Measurements from ENCODE around the gene MMP23B.
A peak's percentile ranks its signal among the peaks of the same experiment; 100 is the strongest.

The MMP23B gene

GRCh38 chr1:1599935-1600860 is 31.8 kb upstream of the MMP23B start, which contains the start of gene FNDC10:
TSS of gene FNDC10 (minus strand) at chr1:1600135. CDS start at chr1:1600015, 120 bp downstream.
- Histone ChIP-seq H2AFZ (ENCODE audit: low read depth) (peak within 1 kb of the TSS; percentile 30; the same call in 1 of the 2 replicates), H3K79me2 (ENCODE audit: insufficient read depth, low read depth) (no peaks in the 10 kb centered on the region), H3K4me1 (ENCODE audit: low read depth, poor library complexity, severe bottlenecking) (peaks cover 32% of the 10 kb centered on the region), H3K4me3 (IDR thresholded peaks at IDR 0.05; ENCODE audit: insufficient read depth, low read depth, low read length) (no peak within 1 kb of the TSS), H3K27ac (no peak within 1 kb of the TSS), H3K4me2 (no peak within 1 kb of the TSS), H3K36me3 (ENCODE audit: insufficient read depth) (no peaks in the 10 kb centered on the region), H3K9ac (no peak within 1 kb of the TSS), H3K27me3 (ENCODE audit: insufficient read depth, low read depth) (peaks cover 36% of the 10 kb centered on the region), H4K20me1 (ENCODE audit: insufficient read depth) (no peaks in the 10 kb centered on the region)
- no peak for TF ChIP-seq CTCF (conservative IDR thresholded peaks at IDR 0.05; ENCODE audit: low read depth, low read length)

GRCh38 chr1:1600861-1601563 is 31.0 kb upstream of the MMP23B start:
- no peak overlapping the region for H3K4me2 ChIP-seq
- no peaks in the 10 kb centered on the region for H4K20me1 ChIP-seq (ENCODE audit: insufficient read depth)
- no peak overlapping the region for H3K9ac ChIP-seq
- H3K4me1 ChIP-seq (ENCODE audit: low read depth, poor library complexity, severe bottlenecking) = peaks cover 32% of the 10 kb centered on the region
- H3K79me2 ChIP-seq (ENCODE audit: insufficient read depth, low read depth) = no peaks in the 10 kb centered on the region
- no peak overlapping the region for H2AFZ ChIP-seq (ENCODE audit: low read depth)
- TF ChIP-seq CTCF (conservative IDR thresholded peaks at IDR 0.05; ENCODE audit: low read depth, low read length) = no peak
- H3K27me3 ChIP-seq (ENCODE audit: insufficient read depth, low read depth) = peaks cover 28% of the 10 kb centered on the region
- H3K27ac ChIP-seq = no peak overlapping the region
- H3K36me3 ChIP-seq (ENCODE audit: insufficient read depth) = no peaks in the 10 kb centered on the region
- no peak overlapping the region for H3K4me3 ChIP-seq (IDR thresholded peaks at IDR 0.05; ENCODE audit: insufficient read depth, low read depth, low read length)

- peak overlapping the region; percentile 8; the same call in 1 of the 2 replicates for H3K9ac ChIP-seq
- peaks cover 32% of the 10 kb centered on the region for H3K4me1 ChIP-seq (ENCODE audit: low read depth, poor library complexity, severe bottlenecking)
- peaks cover 21% of the 10 kb centered on the region for H3K27me3 ChIP-seq (ENCODE audit: insufficient read depth, low read depth)
- no peaks in the 10 kb centered on the region for H3K36me3 ChIP-seq (ENCODE audit: insufficient read depth)
- H3K4me2 ChIP-seq = peak overlapping the region; percentile 71; the same call in 1 of the 2 replicates
- TF ChIP-seq CTCF (conservative IDR thresholded peaks at IDR 0.05; ENCODE audit: low read depth, low read length) = no peak
- H2AFZ ChIP-seq (ENCODE audit: low read depth) = peak overlapping the region; percentile 51; the same call in 1 of the 2 replicates
- H4K20me1 ChIP-seq (ENCODE audit: insufficient read depth) = no peaks in the 10 kb centered on the region
- H3K79me2 ChIP-seq (ENCODE audit: insufficient read depth, low read depth) = no peaks in the 10 kb centered on the region
- H3K27ac ChIP-seq = no peak overlapping the region
- H3K4me3 ChIP-seq (IDR thresholded peaks at IDR 0.05; ENCODE audit: insufficient read depth, low read depth, low read length) = no peak overlapping the region
Measured at GRCh38 chr1:1601564-1602303, 30.2 kb upstream of the MMP23B start.

- H3K36me3 ChIP-seq (ENCODE audit: insufficient read depth) = no peaks in the 10 kb centered on the region
- H4K20me1 ChIP-seq (ENCODE audit: insufficient read depth) = no peaks in the 10 kb centered on the region
- no peaks in the 10 kb centered on the region for H3K79me2 ChIP-seq (ENCODE audit: insufficient read depth, low read depth)
- H3K27me3 ChIP-seq (ENCODE audit: insufficient read depth, low read depth) = peaks cover 17% of the 10 kb centered on the region
- no peak overlapping the region for H3K27ac ChIP-seq
- no peak overlapping the region for H3K4me3 ChIP-seq (IDR thresholded peaks at IDR 0.05; ENCODE audit: insufficient read depth, low read depth, low read length)
- peak overlapping the region; percentile 71 for H3K4me2 ChIP-seq
- H3K9ac ChIP-seq = peak overlapping the region; percentile 8; the same call in 1 of the 2 replicates
- H3K4me1 ChIP-seq (ENCODE audit: low read depth, poor library complexity, severe bottlenecking) = peaks cover 31% of the 10 kb centered on the region
- peak overlapping the region; percentile 51; the same call in 1 of the 2 replicates for H2AFZ ChIP-seq (ENCODE audit: low read depth)
- TF ChIP-seq CTCF (conservative IDR thresholded peaks at IDR 0.05; ENCODE audit: low read depth, low read length) = no peak
Measured at GRCh38 chr1:1602304-1602967, 29.5 kb upstream of the MMP23B start.
